HepG2 (cell line): ENCODE data around the gene ZNF32. TPM values are rescaled to one million over a fixed set of nuclear protein-coding genes. Genes with fewer than 3 reads are reported as not detected.
A peak's percentile ranks its signal among the peaks of the same experiment; 100 is the strongest.

Source experiments
- ARID4A ChIP-seq: sonication (generic); formaldehyde crosslinking; IDR thresholded peaks from 2 replicates; pipeline ENCODE4 v1.5.0; 2020; ENCODE audit warnings: mild to moderate bottlenecking, missing genetic modification reagents, borderline replicate concordance
- CHD4 ChIP-seq: fragments of 200-600 bp; sonication (generic); IDR thresholded peaks from 2 replicates; pipeline ENCODE4 v1.7.0; 2017; ENCODE audit warnings: mild to moderate bottlenecking, low read length, borderline replicate concordance
- DMAP1 ChIP-seq: IDR thresholded peaks from 2 replicates; pipeline ENCODE4 v1.6.1; 2016
- ELF4 ChIP-seq: sonication (generic); formaldehyde crosslinking; IDR thresholded peaks from 2 replicates; pipeline ENCODE4 v1.5.0; 2020; ENCODE audit warnings: missing genetic modification reagents, mild to moderate bottlenecking, moderate library complexity, borderline replicate concordance
- FOXA1 ChIP-seq, 2 experiments: fragments of 450-650 bp in 1 of 2; sonication (generic) in 1 of 2; formaldehyde crosslinking in 1 of 2; IDR thresholded peaks; 2 replicates each; pipeline versions ENCODE4 v1.4.0 to v1.6.1; 2016 to 2020; ENCODE audit warnings: missing genetic modification reagents in 1 of 2
- RBAK ChIP-seq: sonication (generic); formaldehyde crosslinking; IDR thresholded peaks from 2 replicates; pipeline ENCODE4 v1.5.1; 2020; ENCODE audit warnings: mild to moderate bottlenecking, missing genetic modification reagents
- SMAD9 ChIP-seq: sonication (generic); formaldehyde crosslinking; IDR thresholded peaks from 2 replicates; pipeline ENCODE4 v1.5.1; 2020; ENCODE audit warnings: mild to moderate bottlenecking, missing genetic modification reagents
- TFE3 ChIP-seq: IDR thresholded peaks from 2 replicates; pipeline ENCODE4 v1.6.1; 2016
- TOPORS ChIP-seq: sonication (generic); formaldehyde crosslinking; IDR thresholded peaks from 2 replicates; pipeline ENCODE4 v1.8.0; 2023; ENCODE audit warnings: mild to moderate bottlenecking, missing genetic modification reagents
- ZFAT ChIP-seq: sonication (generic); formaldehyde crosslinking; conservative IDR thresholded peaks from 2 replicates; pipeline ENCODE4 v1.8.1; 2023; ENCODE audit warnings: missing genetic modification reagents, inconsistent platforms
- ZFX ChIP-seq: sonication (generic); formaldehyde crosslinking; IDR thresholded peaks from 2 replicates; pipeline ENCODE4 v1.4.0; 2020; ENCODE audit warnings: mild to moderate bottlenecking, low read depth, missing genetic modification reagents, moderate library complexity
- ZNF224 ChIP-seq: sonication (generic); formaldehyde crosslinking; IDR thresholded peaks from 2 replicates; pipeline ENCODE4 v1.5.0; 2020; ENCODE audit warnings: mild to moderate bottlenecking, missing genetic modification reagents
- ZNF280B ChIP-seq: sonication (generic); formaldehyde crosslinking; IDR thresholded peaks from 2 replicates; pipeline ENCODE4 v1.5.0; 2020; ENCODE audit warnings: missing genetic modification reagents, mild to moderate bottlenecking, borderline replicate concordance
- polyA plus RNA-seq, 8 experiments: library from polyadenylated mRNA; depleted of rRNA in 3 of 8; stranded (reverse) in 7 of 8; unstranded in 1 of 8; fragments of >200 nt; fragmentation: Illumina TruSeq in 4 of 8; extraction: Trizol in 4 of 8; gene quantifications; 2 replicates each; pipeline versions ENCODE4 v1.2.1 to v1.2.3, GENCODE V29; 2011 to 2016; ENCODE audit warnings: low read depth in 4 of 8, missing spikeins in 1 of 8, mixed read lengths in 1 of 8; ENCODE audit not compliant: insufficient read depth in 1 of 8
- total RNA-seq, 5 experiments: library from RNA; depleted of rRNA; stranded (reverse); fragments of >200 nt; fragmentation: Illumina TruSeq; extraction: Trizol; gene quantifications; 2 replicates each; pipeline ENCODE4 v1.2.3, GENCODE V29; 2016; ENCODE audit warnings: low read depth in 1 of 5

The ZNF32 gene
- total and polyA plus RNA-seq, 2 of the 13 experiments (the other 11 are each of a cell fraction or from before 2014, with no cell fraction given), result 12.5 to 16.9 TPM

- no peak for TF ChIP-seq TFE3 (CRISPR knock-in tag)
- peak; percentile 49 for TF ChIP-seq ZFX
- peak; percentile 44; the same call in 1 of the 2 replicates for TF ChIP-seq RBAK (CRISPR knock-in tag)
- peak; percentile 70; the same call in 1 of the 2 replicates for TF ChIP-seq ARID4A (CRISPR knock-in tag)
- TF ChIP-seq TOPORS, result no peak
- no peak for TF ChIP-seq ELF4
- no peak for TF ChIP-seq FOXA1 (IDR thresholded peaks at IDR 0.05)
- TF ChIP-seq FOXA1 (CRISPR knock-in tag; IDR thresholded peaks at IDR 0.05), result no peak
- 0 out of 2 replicates have a peak, but pooled peaks have one; percentile 33 for TF ChIP-seq ZNF280B
- TF ChIP-seq DMAP1 (CRISPR knock-in tag), result peak; percentile 79; the same call in 1 of the 2 replicates
- TF ChIP-seq ZNF224 (CRISPR knock-in tag), result 0 out of 2 replicates have a peak, but pooled peaks have one; percentile 29
- no peak for TF ChIP-seq CHD4
- no peak for TF ChIP-seq SMAD9 (CRISPR knock-in tag)
- TF ChIP-seq ZFAT (CRISPR knock-in tag), result no peak
These were observed 42.1 kb downstream of the ZNF32 start, which contains the start of gene ZNF485 (continued) for GRCh38 chr10:43606323-43607198.
